HEK293T (cell line): Measurements from ENCODE around the gene HMGXB4.

ENCODE experiments used
- CTCF ChIA-PET: fragments of 350-600 bp; formaldehyde crosslinking; extraction: SDS; loops from one replicate; lab custom pipeline; 2021; ENCODE audit warnings: antibody characterized with exemption, inconsistent platforms; lab: Yijun Ruan, JAX
- POLR2A ChIA-PET: fragments of 350-600 bp; formaldehyde crosslinking; extraction: SDS; loops from one replicate; lab custom pipeline; 2020; ENCODE audit warnings: antibody characterized with exemption, inconsistent platforms; lab: Yijun Ruan, JAX
- DNase-seq: peaks from one replicate; pipeline ENCODE4 v3.0.0; 2012; ENCODE audit warnings: mixed read lengths; ENCODE audit errors: extremely low spot score
- ARNT ChIP-seq: fragments of 450-650 bp; IDR thresholded peaks from 2 replicates; pipeline ENCODE4 v1.6.1; 2017; ENCODE audit warnings: mild to moderate bottlenecking
- BHLHE40 ChIP-seq: fragments of 450-650 bp; IDR thresholded peaks from 2 replicates; pipeline ENCODE4 v1.6.1; 2016; ENCODE audit warnings: mild to moderate bottlenecking, moderate library complexity, borderline replicate concordance
- CTBP1 ChIP-seq: fragments of 450-650 bp; IDR thresholded peaks from 2 replicates; pipeline ENCODE4 v1.6.1; 2016; ENCODE audit warnings: borderline replicate concordance
- ELF4 ChIP-seq: fragments of 450-650 bp; IDR thresholded peaks from 2 replicates; pipeline ENCODE4 v1.6.1; 2017; ENCODE audit warnings: antibody characterized with exemption
- FOXA1 ChIP-seq: fragments of 450-650 bp; IDR thresholded peaks from 2 replicates; pipeline ENCODE4 v1.6.1; 2016; ENCODE audit warnings: mild to moderate bottlenecking
- FOXK2 ChIP-seq: fragments of 450-650 bp; IDR thresholded peaks from 2 replicates; pipeline ENCODE4 v1.6.1; 2016; ENCODE audit warnings: mild to moderate bottlenecking
- FOXM1 ChIP-seq: fragments of 450-650 bp; IDR thresholded peaks from 2 replicates; pipeline ENCODE4 v1.6.1; 2017; ENCODE audit warnings: mild to moderate bottlenecking, borderline replicate concordance
- HDGF ChIP-seq: fragments of 450-650 bp; IDR thresholded peaks from 2 replicates; pipeline ENCODE4 v1.6.1; 2017; ENCODE audit warnings: antibody characterized with exemption, borderline replicate concordance
- L3MBTL2 ChIP-seq: fragments of 450-650 bp; conservative IDR thresholded peaks from 2 replicates; pipeline ENCODE4 v1.6.1; 2016; ENCODE audit warnings: mild to moderate bottlenecking
- LEF1 ChIP-seq: fragments of 450-650 bp; IDR thresholded peaks from 2 replicates; pipeline ENCODE4 v1.6.1; 2017; ENCODE audit warnings: mild to moderate bottlenecking, borderline replicate concordance
- NFRKB ChIP-seq: fragments of 450-650 bp; IDR thresholded peaks from 2 replicates; pipeline ENCODE4 v1.6.1; 2016; ENCODE audit warnings: mild to moderate bottlenecking, moderate library complexity
- SP1 ChIP-seq: fragments of 450-650 bp; IDR thresholded peaks from 2 replicates; pipeline ENCODE4 v1.6.1; 2017
- SUZ12 ChIP-seq: fragments of 450-650 bp; IDR thresholded peaks from 2 replicates; pipeline ENCODE4 v1.6.1; 2016; ENCODE audit warnings: mild to moderate bottlenecking
- TARDBP ChIP-seq: fragments of 450-650 bp; IDR thresholded peaks from 2 replicates; pipeline ENCODE4 v1.6.1; 2016
- ZNF384 ChIP-seq: fragments of 450-650 bp; IDR thresholded peaks from 2 replicates; pipeline ENCODE4 v1.6.1; 2016
- TF ChIP-seq, protein P1 (sequence below): fragments of 450-650 bp; IDR thresholded peaks from 2 replicates; pipeline ENCODE4 v1.6.1; 2016

Gene HMGXB4

DNA sequence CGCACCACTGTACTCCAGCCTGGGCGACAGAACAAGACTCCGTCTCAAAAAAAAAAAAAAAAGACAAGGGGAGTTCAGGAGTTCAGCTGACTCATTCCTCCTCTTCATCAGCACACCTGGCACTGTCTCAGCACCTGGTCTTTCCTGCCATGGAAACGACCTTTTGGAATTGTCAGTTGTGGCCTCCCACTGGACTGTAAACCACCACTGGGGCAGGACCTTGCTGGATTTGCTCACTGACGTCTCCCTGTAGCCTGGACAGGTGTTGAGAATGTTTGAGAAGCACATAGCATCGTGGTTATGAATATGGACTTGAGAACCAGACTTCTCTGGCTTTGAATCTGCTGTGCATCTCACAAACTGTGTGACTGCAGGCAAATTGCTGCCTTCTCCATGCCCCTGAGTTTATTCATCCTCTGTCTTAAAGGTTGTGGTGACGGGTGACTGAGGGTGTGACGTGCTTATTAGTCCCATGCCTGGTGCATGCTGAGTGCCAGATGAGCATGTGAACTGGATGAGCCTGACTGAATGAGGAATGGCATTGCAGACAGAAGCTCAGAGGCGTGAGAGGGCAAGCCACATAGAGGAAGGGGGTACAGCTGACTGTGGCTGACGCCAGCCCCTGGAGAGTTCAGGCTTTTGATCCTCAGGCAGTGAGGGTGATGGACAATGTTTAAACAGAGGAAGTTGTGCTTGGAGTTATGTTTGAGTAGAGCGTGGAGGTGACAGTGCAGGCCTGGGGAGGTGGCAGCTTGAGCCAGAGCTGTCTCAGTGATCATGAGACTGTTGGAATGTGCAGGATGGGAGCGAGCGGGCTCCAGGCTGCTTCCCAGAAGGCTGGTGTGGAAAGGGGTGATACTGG is 55.1 kb downstream of the HMGXB4 start:
- CTCF ChIA-PET, result no interaction called here
- POLR2A ChIA-PET, result no interaction called here
- DNase-seq, result no peak
- TF ChIP-seq BHLHE40 (no peak), NFRKB (no peak), ARNT (no peak), FOXK2 (no peak), LEF1 (no peak)

DNA sequence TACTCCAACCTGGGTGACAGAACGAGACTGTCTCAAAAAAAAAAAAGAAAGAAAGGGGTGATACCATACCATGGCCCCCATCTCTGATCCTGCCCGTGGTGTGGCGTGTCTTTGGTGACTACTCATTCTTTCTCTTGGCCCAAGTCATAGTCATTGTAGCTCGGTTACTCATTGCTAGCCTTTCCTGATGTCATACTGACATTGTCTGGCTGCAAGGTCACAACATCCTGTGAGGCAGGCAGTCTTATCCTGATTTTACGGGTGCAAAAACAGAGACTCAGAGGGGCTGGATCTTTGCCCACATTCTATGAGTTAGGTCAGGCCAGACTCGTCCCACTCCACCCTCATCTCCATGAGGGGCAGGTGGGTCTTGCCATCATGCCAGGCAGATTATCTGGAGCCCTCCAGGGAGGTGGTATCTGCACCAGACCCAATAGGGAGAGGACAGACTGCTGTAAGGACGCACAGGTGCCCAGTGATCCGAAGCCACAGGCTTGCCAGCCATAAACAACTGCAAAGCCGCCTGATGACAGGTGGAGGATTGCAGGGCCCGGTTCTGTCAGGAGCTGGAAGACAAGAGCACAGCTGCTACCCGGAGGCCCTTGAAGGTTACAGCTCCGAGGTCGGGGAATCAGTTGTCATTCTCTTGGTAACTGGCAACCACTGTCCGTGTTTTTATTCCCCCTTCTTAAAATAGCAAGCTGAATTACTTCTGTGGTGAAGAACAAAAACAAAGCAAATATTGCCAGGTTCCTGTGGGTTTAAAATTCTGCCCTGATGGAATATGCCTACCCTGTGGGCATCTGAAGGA is 56.2 kb downstream of the HMGXB4 start:
- no peak for DNase-seq
- no peak for TF ChIP-seq NFRKB
- no peak for TF ChIP-seq SP1
- CTCF ChIA-PET, result no interaction called here
- POLR2A ChIA-PET, result interaction anchor here (0.6 to 1.1 kb wide), 2 partner anchors 14 to 25 kb away, joined by 3 read pairs; partner anchors contain the start of gene TOM1

DNA sequence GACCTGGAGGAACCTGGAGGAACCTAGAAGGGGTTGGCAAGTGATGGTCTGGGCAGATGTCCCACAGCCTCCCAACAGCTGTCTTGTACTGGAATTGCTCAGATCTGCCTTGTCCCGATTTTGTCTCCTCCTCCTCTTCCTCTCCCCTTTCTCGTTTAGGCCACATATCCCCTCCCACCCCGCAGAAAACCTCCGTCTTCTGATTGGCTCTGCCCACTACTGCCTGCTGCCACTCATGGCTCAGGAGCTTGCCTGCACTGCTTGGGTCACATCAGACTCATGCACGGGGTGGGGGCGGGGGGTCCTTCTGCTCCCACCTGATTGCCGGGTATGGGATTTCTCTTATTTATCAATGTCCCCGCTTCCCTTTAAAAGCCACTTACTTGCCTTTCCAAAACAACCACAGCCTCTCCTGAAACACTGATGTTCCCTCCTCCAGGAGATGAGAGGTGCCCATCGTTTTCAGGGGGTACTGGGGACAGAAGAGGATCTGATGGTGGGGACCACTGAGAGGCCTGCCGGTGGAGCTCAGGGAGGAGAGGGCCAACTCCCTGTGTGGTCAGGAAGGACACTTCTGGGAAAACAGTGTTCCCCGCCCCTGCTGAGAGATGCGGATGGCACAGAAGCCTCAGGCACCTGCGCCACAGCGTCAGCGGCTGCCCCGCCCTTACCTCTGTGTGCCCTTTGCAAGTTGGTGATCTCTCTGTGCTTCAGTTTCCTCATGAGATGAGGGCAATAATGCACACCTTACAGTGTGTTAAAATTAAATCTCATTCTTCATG is 57.1 kb downstream of the HMGXB4 start:
- no peak for DNase-seq
- ChIA-PET CTCF (no interaction called here), POLR2A (interaction anchor here (0.6 to 1.1 kb wide), 2 partner anchors 15 to 24 kb away, joined by 3 read pairs; partner anchors contain the start of gene TOM1)
- no peak for TF ChIP-seq TARDBP
- TF ChIP-seq FOXK2, result no peak
- no peak for TF ChIP-seq FOXA1
- no peak for TF ChIP-seq LEF1
- TF ChIP-seq ZNF384, result no peak
- TF ChIP-seq, protein P1, sequence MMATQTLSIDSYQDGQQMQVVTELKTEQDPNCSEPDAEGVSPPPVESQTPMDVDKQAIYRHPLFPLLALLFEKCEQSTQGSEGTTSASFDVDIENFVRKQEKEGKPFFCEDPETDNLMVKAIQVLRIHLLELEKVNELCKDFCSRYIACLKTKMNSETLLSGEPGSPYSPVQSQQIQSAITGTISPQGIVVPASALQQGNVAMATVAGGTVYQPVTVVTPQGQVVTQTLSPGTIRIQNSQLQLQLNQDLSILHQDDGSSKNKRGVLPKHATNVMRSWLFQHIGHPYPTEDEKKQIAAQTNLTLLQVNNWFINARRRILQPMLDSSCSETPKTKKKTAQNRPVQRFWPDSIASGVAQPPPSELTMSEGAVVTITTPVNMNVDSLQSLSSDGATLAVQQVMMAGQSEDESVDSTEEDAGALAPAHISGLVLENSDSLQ, result peak; percentile 79

DNA sequence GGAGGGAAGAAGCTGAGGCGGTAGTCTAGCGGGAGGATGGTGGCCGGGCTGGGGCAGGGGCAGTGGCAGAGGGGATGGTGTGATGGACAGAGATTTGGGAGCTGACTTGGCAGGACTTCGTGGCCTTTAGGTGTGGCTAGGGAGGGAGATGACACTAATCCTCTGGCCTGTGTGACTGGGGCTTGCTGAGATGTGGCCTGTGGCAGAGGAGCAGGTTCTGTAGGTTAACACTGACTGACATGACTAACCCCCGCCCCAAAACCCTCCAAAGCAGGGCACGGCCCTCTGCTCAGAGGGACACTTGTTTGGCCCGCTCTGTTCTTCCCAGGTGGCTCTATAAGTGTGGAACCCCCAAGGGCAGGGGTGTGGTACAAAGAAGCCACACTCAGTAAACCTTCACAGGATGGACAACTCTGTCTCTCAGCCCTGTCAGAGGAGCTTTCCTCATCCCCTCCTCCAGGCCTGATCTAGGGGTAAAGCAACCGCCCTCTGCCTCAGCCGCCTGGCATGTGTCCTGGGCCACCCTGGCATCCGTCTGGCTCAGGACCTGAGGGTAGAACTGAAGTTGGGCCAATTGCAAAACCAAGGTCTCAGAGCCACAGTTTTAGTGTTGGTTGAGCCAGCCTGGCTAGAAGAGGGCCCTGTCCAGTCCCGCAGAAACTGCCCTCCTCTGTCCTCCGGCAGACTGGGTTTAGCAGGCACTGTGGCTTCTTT is 58.0 kb downstream of the HMGXB4 start:
- ChIA-PET POLR2A (no interaction called here), CTCF (no interaction called here)
- no peak for DNase-seq
- no peak for TF ChIP-seq FOXM1

DNA sequence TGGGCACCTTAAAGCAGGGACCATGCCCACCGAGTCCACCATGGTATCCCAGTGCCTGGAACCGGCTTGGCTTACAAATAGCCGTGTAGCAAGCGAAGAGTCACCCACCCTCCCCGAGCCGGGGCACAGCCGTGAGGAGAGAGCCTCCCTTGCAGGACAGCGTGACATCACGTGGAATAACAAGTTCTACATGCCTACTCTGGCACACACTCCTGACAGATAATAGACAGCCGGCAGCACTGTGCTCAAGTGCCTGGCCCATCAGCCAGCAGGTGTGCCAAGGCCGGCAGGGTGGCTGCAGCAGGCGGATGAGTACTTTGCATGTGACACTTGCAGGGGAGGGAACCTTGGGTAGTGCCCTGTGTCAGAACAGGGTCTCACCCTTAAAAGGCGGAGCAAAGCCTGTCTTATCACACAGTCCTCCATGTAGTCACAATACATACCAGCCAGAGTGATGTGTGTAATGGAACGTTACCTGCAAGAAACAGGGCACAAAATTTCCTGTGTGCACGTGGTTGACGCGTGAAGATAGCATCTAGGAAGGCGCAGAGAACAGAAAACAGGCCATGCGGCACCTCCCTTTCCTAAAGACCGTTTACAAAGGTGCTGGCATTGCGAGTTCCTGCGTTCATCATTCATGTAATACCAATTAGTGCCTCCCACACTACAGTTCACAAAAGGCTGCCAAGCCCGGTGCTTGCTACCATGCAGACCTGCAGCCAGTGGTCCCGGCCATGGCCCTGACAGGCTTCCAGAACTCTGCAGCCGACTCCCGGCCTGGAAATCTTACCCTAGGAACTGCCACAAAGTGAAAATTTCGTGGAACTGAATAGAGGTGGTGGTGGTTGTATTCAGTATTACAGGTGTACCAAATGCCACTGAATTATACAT is 58.8 kb downstream of the HMGXB4 start:
- ChIA-PET CTCF (no interaction called here), POLR2A (no interaction called here)
- TF ChIP-seq FOXM1 (no peak), LEF1 (no peak), NFRKB (no peak)
- no peak for DNase-seq

DNA sequence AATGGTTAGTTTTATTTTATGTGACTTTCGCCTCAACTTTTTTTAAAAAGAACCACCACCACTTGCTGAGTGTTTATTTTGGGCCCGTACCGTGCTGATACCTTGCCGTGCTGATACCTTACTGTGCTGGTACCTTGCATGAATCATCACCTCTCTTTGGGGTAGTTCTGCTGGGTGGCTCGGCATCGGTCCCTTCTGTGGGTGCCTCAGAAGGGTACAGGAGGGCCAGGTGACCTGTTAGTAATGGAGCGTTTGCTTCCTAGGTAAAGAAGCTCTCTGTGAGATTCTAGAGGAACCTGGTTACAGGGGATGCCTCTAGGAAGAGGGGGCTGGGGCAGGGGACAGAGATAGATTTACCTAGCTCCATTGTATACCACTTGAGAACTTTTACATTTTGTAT is 59.5 kb downstream of the HMGXB4 start:
- POLR2A ChIA-PET, result no interaction called here
- CTCF ChIA-PET, result no interaction called here
- TF ChIP-seq ZNF384 (no peak), FOXM1 (no peak)
- no peak for DNase-seq

DNA sequence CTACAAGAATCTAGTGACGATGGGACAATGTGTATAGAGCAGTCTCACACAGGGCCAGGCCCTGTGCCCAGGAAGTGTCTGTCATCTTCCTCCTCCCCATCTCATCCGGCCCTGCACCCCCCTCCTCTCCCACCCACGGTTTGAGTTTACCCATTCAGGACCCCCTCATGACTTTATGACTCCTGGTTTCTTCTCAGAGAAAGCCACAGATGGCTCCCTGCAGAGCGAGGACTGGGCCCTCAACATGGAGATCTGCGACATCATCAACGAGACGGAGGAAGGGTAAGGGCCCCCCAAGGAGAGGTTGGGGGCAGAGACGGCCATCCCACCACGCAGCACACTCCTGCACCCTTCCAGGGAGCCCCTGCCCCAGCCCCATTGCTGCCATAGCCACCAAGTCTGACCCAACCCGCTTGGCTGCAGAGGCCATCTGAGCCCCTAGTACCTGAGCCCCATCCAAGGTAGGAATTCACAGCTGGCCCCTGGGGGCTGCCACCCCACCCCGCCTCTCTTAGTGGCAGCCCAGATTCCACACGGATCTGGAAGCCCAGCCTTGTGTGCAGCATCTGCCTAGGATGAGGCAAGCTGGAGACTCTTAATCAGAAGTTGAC is 60.5 kb downstream of the HMGXB4 start:
- CTCF ChIA-PET, result no interaction called here
- DNase-seq, result no peak
- TF ChIP-seq HDGF, result no peak
- TF ChIP-seq ELF4, result no peak
- no peak for TF ChIP-seq SP1
- no peak for TF ChIP-seq BHLHE40
- no peak for TF ChIP-seq CTBP1
- no peak for TF ChIP-seq FOXA1
- TF ChIP-seq FOXM1, result no peak
- TF ChIP-seq, protein P1, result no peak
- TF ChIP-seq FOXK2, result no peak
- no peak for TF ChIP-seq ARNT
- no peak for TF ChIP-seq ZNF384
- no peak for TF ChIP-seq TARDBP
- TF ChIP-seq L3MBTL2, result no peak
- no peak for TF ChIP-seq LEF1
- no peak for TF ChIP-seq NFRKB
- no peak for TF ChIP-seq SUZ12
- POLR2A ChIA-PET, result no interaction called here
